Measurements from ENCODE around the gene PSMD7. TPM values are rescaled to one million over a fixed set of nuclear protein-coding genes. Genes with fewer than 3 reads are reported as not detected.
A peak's percentile ranks its signal among the peaks of the same experiment; 100 is the strongest.

The PSMD7 gene
- total and polyA plus RNA-seq, 2 of the 13 experiments (the other 11 are each of a cell fraction or from before 2014, with no cell fraction given), result 105 to 224 TPM

DNA sequence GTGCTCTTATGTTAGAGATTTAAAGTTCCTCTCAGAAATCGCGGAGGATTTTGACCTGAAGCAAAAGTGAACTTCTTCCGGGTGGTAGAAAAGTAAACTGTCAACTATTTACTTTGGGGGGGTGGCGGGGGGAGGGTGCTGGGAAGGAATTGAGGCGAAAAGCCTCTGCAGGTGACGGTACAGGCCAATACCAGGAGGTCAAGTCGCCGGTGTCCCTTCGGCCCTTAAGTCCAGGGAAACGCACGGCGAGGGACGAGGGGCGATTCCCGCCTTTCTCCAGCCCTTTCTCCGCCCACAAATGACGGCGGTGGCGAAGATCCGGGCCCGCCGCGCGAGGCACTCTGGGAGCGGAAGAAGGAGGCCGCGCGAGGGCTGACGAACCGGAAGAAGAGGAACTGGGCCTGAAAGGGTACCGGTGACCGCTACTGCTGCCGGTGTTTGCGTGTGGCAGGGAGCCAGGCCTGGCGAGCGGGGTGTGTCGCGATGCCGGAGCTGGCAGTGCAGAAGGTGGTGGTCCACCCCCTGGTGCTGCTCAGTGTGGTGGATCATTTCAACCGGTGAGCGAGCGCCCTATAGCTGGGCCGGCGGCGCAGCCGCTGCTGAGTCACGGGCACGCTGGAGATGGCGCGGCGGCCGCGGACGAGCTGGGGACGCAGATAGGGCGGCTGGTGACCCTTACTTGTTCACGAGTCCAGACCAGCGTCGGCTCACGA, at the start of gene PSMD7 (continued):
- TF ChIP-seq, protein P1, sequence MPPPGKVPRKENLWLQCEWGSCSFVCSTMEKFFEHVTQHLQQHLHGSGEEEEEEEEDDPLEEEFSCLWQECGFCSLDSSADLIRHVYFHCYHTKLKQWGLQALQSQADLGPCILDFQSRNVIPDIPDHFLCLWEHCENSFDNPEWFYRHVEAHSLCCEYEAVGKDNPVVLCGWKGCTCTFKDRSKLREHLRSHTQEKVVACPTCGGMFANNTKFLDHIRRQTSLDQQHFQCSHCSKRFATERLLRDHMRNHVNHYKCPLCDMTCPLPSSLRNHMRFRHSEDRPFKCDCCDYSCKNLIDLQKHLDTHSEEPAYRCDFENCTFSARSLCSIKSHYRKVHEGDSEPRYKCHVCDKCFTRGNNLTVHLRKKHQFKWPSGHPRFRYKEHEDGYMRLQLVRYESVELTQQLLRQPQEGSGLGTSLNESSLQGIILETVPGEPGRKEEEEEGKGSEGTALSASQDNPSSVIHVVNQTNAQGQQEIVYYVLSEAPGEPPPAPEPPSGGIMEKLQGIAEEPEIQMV (CRISPR knock-in tag; IDR thresholded peaks at IDR 0.05; ENCODE audit: low read depth), result 0 out of 2 replicates have a peak, but pooled peaks have one; percentile 67
- TF ChIP-seq ZNF556 (CRISPR knock-in tag; IDR thresholded peaks at IDR 0.05; ENCODE audit: borderline replicate concordance) (peak; percentile 85; the same call in 1 of the 2 replicates), ZNF33A (CRISPR knock-in tag; IDR thresholded peaks at IDR 0.05; ENCODE audit: borderline replicate concordance) (no peak), KLF15 (CRISPR knock-in tag; IDR thresholded peaks at IDR 0.05; ENCODE audit: borderline replicate concordance) (peak; percentile 90), CHCHD3 (CRISPR knock-in tag; IDR thresholded peaks at IDR 0.05) (peak; percentile 89), SUZ12 (IDR thresholded peaks at IDR 0.05; ENCODE audit: low read depth, low read length) (peak; percentile 62), ZNF124 (CRISPR knock-in tag; IDR thresholded peaks at IDR 0.05) (peak; percentile 48; the same call in 1 of the 2 replicates), ZNF782 (CRISPR knock-in tag; IDR thresholded peaks at IDR 0.05; ENCODE audit: borderline replicate concordance) (peak; percentile 96), HNF4A (CRISPR knock-in tag; IDR thresholded peaks at IDR 0.05) (peak; percentile 54; the same call in 1 of the 2 replicates), JDP2 (CRISPR knock-in tag; IDR thresholded peaks at IDR 0.05; ENCODE audit: borderline replicate concordance) (peak; percentile 83), ZNF256 (CRISPR knock-in tag; conservative IDR thresholded peaks at IDR 0.05) (no peak), ELF3 (CRISPR knock-in tag; IDR thresholded peaks at IDR 0.05) (peak; percentile 85)
- TF ChIP-seq, protein P2, sequence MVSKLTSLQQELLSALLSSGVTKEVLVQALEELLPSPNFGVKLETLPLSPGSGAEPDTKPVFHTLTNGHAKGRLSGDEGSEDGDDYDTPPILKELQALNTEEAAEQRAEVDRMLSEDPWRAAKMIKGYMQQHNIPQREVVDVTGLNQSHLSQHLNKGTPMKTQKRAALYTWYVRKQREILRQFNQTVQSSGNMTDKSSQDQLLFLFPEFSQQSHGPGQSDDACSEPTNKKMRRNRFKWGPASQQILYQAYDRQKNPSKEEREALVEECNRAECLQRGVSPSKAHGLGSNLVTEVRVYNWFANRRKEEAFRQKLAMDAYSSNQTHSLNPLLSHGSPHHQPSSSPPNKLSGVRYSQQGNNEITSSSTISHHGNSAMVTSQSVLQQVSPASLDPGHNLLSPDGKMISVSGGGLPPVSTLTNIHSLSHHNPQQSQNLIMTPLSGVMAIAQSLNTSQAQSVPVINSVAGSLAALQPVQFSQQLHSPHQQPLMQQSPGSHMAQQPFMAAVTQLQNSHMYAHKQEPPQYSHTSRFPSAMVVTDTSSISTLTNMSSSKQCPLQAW (CRISPR knock-in tag; IDR thresholded peaks at IDR 0.05), result peak; percentile 74
- TF ChIP-seq, protein P3, sequence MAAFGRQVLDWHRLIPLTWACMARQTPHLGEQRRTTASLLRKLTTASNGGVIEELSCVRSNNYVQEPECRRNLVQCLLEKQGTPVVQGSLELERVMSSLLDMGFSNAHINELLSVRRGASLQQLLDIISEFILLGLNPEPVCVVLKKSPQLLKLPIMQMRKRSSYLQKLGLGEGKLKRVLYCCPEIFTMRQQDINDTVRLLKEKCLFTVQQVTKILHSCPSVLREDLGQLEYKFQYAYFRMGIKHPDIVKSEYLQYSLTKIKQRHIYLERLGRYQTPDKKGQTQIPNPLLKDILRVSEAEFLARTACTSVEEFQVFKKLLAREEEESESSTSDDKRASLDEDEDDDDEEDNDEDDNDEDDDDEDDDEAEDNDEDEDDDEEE (CRISPR knock-in tag; IDR thresholded peaks at IDR 0.05), result peak; percentile 93
- TF ChIP-seq, protein P4, sequence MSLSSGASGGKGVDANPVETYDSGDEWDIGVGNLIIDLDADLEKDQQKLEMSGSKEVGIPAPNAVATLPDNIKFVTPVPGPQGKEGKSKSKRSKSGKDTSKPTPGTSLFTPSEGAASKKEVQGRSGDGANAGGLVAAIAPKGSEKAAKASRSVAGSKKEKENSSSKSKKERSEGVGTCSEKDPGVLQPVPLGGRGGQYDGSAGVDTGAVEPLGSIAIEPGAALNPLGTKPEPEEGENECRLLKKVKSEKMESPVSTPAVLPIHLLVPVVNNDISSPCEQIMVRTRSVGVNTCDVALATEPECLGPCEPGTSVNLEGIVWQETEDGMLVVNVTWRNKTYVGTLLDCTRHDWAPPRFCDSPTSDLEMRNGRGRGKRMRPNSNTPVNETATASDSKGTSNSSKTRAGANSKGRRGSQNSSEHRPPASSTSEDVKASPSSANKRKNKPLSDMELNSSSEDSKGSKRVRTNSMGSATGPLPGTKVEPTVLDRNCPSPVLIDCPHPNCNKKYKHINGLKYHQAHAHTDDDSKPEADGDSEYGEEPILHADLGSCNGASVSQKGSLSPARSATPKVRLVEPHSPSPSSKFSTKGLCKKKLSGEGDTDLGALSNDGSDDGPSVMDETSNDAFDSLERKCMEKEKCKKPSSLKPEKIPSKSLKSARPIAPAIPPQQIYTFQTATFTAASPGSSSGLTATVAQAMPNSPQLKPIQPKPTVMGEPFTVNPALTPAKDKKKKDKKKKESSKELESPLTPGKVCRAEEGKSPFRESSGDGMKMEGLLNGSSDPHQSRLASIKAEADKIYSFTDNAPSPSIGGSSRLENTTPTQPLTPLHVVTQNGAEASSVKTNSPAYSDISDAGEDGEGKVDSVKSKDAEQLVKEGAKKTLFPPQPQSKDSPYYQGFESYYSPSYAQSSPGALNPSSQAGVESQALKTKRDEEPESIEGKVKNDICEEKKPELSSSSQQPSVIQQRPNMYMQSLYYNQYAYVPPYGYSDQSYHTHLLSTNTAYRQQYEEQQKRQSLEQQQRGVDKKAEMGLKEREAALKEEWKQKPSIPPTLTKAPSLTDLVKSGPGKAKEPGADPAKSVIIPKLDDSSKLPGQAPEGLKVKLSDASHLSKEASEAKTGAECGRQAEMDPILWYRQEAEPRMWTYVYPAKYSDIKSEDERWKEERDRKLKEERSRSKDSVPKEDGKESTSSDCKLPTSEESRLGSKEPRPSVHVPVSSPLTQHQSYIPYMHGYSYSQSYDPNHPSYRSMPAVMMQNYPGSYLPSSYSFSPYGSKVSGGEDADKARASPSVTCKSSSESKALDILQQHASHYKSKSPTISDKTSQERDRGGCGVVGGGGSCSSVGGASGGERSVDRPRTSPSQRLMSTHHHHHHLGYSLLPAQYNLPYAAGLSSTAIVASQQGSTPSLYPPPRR (CRISPR knock-in tag; IDR thresholded peaks at IDR 0.05; ENCODE audit: borderline replicate concordance), result peak; percentile 67
- TF ChIP-seq, protein P5, sequence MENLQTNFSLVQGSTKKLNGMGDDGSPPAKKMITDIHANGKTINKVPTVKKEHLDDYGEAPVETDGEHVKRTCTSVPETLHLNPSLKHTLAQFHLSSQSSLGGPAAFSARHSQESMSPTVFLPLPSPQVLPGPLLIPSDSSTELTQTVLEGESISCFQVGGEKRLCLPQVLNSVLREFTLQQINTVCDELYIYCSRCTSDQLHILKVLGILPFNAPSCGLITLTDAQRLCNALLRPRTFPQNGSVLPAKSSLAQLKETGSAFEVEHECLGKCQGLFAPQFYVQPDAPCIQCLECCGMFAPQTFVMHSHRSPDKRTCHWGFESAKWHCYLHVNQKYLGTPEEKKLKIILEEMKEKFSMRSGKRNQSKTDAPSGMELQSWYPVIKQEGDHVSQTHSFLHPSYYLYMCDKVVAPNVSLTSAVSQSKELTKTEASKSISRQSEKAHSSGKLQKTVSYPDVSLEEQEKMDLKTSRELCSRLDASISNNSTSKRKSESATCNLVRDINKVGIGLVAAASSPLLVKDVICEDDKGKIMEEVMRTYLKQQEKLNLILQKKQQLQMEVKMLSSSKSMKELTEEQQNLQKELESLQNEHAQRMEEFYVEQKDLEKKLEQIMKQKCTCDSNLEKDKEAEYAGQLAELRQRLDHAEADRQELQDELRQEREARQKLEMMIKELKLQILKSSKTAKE (CRISPR knock-in tag; IDR thresholded peaks at IDR 0.05; ENCODE audit: borderline replicate concordance), result no peak

Measured in HepG2 (cell line).